ENCODE results near the gene NWD2.
"Not testable (repeated sequence)": the region's sequence is repeated elsewhere in the genome, so short reads cannot be mapped to it uniquely, and the experiment has no call there.

NWD2 gene, protein sequence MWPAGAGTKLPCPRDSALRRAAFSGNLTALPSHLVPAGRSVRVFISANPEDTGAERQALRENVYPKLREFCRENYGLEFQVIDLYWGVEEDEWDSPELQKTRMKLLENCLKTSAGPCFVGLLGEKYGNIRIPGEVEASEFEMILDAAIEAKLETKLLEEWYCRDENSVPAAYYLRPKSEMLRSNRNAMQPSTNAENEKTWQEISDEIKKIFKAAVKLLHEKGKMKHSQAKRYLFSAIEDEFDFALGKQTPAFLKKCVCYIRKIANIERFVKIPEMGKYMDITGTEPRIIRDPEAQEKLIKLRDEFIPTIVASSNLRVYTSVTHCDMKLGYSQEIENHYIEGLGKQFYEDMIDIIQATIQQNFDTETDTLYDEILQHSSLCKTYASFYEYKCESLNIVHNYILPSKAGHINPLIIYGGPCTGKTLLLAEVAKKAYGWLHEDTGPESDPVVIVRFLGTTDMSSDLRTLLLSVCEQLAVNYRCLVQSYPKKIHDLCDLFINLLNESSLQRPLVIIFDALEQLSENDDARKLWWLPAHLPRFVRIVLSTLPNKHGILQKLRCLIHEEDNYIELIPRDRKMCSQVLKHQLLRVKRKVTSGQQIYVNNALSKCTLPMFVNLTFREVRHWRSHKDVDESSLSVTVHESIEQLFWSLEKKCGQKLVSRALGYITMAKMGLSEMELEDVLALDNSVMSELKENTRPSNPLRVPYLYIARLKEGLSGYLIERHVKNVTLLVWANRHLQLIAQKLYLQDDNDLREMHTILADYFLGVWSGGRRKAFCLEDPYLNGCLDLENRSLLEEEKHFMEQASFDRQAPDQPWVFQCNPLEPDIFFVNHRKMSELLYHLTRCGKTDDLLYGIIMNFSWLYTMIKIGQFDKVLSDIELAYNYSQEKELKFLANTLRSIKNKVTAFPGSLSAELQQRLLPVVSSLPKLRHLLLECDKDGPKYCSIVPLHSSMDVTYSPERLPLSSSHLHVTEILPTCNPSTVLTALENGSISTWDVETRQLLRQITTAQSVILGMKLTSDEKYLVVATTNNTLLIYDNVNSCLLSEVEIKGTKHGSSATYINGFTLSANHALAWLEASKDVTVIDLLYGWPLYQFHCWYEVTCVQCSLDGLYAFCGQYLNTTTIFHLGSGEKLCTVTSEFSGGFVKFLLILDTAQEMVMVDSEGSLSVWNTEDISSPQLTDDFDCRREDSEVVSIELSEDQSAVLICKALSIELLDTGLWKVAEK (N-terminal part only)

DNA sequence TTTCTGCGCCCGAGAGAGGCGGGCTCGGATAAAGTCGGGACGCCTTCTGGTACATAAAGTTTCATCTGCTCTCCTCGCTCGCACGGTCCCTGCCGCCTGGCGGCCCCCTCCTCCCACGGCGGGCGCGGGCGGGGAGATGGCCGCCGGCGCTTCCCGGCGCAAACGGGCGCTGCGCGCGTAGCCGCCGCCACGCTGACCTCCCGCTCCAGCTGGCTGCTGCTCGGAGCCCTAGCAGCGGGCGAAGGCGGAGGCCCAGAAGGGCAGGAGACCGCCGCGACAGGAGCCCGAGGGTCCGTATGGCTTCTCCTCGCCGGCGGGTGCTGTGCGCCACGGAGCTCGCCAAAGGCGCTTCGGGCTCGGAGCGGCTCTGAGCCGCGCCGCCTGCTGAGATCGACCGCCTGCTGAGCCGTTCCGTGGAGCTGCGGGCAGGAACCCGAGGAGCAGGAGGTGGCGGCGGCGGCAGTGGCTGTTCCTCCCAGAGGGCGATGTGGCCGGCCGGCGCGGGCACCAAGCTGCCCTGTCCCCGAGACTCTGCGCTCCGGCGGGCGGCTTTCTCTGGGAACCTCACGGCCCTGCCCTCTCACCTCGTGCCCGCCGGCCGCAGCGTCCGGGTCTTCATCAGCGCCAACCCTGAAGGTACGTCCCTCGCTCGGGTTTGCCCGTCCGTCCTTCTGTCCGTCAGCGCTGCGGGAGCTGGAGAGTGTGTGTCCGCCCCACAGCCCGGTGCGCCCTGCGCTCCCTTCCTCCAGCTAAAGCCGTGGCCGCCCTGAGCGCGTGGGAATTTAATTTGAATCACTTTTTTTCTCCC is at the start of gene NWD2:
Gene NWD2 (plus strand): TSS at position 161 of the 808 bp plus-strand sequence. CDS start 325 bp downstream, at position 486.
- DNase-seq, result no peak

DNA sequence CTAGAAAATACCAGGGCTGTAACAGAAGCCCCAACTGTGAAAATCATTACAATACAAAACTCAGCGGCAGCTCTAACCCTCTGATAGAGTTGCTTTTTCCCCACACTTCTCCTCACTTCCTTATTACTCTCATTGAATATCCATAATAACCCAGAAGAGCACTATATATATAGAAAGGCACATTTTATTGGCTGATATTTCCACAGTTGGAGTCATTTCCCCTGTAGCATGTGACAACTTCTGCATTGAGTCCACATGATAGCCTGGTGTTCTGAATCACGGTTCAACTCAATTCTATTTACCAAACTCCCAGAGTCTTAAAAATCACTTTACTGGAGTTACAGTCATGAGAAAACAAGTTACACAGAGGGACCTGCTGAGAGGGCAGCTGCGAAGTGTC is 46.6 kb upstream of the NWD2 start:
- no peak for DNase-seq

DNA sequence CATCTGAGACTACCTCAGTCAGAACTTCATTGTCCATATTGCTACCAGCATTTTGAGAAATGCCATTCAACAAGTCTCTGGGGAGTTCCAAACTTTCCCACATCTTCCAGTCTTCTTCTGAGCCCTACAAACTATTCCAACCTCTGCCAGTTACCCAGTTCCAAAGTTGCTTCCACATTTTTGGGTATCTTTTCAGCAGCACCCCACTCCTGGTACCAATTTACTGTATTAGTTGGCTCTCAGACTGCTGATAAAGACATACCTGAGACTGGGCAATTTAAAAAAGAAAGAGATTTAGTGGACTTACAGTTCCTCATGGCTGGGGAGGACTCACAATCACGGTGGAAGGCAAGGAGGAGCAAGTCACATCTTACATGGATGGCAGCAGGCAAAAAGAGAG is 39.8 kb upstream of the NWD2 start:
- not testable (repeated sequence) for DNase-seq

DNA sequence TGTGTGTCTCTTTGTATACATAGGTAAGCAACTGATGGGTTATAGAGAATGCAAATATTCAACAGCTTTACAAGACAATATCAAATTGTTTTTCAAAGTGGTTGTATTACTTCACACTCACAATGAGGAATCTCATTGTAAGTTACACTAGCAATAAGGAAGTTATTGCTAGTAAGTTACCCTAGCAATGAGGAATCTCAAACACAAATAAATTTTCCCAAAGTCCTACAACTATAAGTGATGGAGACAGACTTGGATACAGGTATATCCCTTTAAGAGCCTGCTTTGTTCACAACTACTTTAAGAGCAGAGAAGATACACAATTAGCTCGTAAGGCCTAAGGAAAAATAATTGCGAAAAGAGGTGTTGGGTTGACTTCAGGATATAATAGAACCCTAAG is 28.3 kb upstream of the NWD2 start:
- no peak for DNase-seq

DNA sequence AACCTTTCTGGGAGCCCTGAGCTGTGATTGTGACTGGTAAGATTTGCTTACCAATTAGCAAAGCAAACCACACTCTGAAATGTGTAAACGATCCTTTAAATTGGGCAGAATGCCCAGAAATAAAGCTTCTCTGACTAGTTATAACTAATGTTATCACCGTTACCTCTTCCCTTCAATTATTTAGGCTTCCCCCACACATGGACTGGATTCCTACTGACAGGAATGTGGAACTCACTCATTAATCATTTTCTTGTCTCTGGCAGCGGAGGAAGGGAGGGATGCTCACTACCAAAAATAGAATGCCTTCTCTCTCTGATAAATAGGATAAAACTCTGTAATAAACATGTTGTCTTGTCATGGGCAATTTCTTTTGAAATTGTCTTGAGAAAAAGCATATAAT is 25.3 kb upstream of the NWD2 start:
- DNase-seq, result no peak

DNA sequence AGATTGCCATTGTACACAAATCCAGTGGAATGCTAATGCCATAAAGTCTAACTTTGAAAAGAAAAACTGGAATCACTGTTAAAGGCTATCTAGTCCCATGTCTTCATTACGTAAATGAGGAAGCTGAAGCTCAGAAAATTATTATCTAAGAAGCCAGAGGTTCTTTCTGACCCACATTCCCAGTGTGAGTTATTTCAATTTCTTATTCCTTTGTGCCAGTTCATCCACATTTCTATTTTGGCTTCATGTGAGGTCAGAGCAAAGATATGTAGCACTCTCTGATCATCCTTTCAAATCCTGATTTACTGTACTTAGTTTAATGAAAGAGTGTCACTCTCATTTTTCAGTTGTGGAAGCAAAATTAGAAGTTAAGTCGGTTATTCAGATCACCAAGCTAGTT is 24.6 kb upstream of the NWD2 start:
- DNase-seq, result no peak

DNA sequence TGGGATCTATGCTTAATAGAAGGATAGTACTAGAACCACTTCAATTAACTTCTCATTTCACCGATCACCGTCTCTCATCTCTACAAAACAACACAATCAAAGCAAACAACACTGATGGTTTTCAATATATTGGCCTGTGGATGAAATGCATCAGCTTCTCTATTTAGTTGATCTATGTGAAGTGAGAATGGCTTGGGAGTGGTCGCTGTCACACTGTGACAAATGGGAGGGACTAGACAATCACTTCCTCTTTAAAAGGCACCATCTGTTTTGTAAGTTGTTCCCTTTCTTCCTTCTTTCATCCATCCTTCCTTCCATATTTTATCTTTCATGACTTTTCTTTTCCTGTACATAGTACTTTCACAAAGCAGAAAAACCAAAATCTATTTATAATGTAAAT is 23.9 kb upstream of the NWD2 start:
- DNase-seq, result no peak

DNA sequence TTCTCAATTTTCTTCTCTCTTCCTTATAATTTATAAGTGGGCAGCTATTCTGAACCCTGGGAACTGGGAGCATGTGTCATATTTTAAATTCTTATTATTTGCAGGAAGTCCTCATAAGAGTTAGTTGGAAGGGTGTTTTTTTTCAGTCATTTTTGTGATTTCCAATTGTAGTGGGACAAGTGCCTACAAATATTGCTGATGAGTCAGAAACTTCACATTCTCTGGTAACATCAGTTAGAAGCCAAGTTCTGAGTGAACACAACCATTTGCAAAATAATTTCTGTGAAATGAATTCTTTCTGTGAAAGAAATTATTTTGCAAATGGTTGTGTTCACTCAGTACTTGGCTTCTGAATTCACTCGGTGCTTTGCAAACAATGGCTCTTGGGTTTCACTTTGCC is 20.8 kb upstream of the NWD2 start:
- no peak for DNase-seq

DNA sequence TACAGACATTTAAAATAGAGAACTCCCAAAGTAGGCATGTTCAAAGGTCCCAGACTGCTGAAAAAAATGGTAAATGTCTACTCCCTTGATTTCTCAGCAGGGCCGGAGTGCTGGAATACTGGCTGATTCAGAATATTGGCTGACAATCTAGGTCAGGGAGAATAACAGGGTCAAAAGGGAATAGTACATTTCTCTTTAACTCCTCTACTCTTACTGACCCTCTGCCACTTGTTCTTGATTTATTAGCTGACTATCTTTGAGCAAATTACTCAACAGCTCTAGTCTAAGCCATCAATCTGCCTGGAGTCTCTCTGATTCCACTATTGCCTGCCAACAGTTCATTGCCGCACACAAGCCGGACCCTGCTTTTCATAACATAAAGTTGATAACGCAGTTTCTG is 19.7 kb upstream of the NWD2 start:
- no peak for DNase-seq

DNA sequence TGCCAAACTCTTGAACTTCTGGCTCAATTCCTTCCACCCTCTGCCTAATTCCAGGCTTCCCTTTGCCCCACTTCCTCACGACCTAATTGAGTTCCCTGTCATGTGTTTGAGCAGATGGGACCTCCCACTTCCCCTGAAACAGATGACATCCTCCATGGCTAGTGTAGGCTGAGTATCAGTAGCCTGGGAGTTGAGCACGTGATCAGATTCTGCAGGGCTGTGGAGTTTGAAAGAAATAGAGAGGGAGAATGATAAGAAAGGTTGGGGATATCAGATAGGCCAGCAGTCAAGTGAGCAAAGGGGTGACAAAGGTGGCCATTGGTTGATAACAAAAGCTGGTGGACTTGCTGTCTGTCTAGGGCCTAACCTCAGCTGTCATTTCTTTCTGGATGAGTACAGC is 18.8 kb upstream of the NWD2 start:
- DNase-seq, result no peak

DNA sequence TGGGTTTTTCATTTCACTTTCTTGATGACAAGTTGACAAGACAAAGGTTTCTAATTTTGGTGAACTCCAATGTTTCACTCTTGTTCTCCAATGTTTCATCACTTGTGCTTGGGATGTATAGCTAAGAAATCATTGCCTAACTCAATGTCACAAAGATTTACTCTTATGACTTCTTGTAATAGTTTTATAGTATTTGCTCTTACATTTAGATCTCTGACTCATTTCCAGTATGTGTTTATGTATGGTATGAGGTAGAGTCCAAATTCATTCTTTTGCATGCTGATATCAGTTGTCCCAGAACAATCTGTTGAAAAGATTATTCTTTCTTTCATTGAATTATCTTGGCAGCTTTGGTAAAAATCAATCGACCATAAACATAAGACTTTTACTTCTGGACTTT is 12.2 kb upstream of the NWD2 start:
- no peak for DNase-seq

DNA sequence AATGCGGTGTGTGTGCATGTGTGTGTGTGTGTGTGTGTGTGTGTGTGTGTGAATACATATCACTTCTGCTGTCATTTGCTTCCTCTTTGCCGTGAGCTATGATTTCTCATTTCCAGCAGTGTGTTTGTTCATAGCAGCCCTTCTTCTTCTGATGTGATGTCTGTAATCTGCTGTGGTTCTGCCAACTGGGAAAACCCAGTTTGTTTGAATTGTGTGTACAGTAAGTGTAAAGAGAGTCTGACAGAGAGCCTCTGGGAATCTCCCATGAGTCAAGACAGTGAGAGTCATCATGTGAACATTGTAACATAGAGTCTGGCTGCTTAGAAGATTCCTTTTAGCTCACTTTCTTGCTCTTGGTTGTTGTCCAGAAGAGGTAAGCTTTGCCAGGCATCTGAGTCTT is 8.4 kb upstream of the NWD2 start:
- no peak for DNase-seq

DNA sequence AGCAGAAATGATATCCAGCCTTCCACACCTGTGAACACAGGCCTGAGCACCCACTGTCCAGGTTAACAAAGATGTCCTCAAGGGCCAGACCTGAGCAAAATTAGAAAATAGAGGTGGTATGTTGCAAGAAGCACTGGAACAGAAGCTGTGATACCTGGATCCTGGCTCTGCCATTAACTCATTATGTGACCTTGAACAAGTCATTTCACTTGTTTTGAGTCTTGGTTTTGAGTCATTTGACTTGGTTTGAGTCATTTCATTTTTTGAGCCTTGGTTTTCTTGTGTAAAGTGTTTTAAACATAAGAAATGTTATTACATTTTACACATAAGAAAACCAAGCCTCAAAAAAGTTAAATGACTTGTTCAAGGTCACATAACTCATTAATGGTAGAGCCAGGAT is 2.9 kb upstream of the NWD2 start:
- no peak for DNase-seq

DNA sequence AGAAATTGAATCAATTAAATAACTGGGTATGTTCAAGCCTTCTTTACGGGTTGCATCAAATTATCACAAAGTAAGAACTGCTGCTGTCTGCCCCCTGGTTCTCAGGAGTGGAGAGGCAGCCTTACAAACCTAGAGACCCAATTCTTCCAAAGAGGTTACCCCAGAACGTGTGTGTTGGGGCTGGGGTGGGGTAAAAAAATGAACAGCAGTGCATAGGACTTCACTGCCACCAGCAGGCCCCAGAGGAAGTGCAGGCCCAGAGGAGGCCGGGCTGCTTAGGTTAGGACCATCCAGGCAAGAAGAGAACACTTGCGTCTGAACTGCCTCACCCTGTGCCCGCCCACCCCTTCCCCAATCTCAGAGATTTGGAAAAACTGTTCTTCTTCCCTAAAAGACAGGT is 1.5 kb upstream of the NWD2 start:
- no peak for DNase-seq

DNA sequence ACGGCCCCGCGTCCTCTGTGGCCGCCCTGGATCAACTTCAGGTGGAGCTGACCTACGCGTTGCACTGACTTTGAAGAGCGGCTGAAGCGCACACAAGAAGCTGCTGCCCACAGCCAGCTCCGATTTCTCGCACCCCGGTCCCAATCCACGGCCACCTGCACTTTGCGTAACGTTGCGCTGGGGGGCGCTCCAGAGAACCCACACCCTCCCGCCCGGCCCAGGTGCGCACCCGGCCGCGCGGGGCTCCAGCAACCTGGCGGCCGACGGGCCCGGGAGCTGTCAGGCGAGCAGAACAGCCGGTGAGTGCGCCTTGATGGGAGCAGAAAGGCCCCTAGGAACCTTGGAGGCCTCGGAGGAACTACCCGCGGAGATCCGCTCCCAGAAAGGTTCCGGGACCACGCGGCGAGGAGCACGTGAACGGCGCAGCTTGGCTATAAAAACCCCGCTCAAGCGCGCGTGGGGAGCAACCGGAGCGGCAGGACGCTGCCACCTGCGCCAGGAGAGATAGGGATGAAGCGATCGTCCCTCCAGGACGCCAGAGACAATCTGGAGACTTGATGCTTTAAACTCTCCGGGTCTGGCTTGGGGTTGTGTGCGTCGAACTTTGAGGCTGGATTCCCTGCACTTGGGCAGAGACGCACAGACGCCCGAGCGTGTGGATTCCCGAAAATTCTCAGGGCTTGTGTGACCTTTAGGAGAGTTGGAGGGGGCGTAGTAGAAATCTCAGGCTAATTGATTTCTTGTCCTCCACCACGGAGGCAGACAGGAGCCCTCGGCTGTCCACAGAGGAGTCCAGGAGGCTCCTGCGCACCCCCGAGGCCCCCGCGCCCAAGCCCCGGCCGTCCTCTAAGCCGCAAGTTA is 591 bp upstream of the NWD2 start:
- DNase-seq, result no peak

DNA sequence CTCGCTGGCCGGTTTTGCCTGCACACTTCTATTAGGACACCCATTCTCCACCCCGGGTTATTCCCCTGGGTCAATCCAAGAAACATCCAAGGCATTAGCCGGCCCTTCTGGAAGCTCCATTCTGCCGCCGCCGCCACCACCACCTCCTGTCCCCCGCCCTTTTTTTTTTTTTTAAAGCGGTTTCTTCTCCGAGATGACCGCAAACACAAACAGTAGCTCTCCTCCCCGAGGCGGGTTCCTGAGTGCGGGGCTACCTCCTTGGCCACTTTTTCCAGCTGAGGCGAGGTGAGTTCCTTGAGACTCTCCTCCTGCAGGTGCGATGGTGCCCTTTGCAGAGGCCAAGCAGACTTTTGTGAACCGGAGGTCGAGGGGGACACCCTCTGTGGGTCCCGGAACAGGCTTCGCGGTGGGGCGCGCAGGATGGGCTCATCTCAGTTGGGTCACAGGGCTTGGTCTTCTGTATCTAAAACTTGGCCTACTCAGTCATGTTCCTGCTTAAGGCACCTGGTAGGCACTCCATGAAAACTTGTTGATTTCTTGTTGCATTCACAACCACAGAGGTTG is 930 bp downstream of the NWD2 start:
- no peak for DNase-seq

DNA sequence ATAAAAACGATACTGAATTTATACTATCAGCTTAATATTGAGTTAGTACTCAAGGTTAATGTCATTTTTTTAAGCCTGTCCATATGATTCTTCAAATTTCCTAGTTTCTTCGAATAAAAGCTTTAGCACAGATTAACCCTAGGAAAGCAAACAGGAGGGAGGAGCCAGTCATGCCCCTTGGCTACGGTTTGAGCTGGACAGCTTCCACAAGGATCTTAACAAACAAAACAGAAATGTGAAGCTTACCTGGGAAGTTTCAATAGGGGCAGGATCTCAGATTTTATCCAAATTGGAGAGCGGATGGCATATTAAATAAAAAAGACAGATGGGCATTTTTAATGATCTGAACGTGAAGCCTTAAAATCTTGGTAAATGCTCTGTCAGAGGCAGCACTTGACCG is 2.3 kb downstream of the NWD2 start:
- DNase-seq, result no peak

DNA sequence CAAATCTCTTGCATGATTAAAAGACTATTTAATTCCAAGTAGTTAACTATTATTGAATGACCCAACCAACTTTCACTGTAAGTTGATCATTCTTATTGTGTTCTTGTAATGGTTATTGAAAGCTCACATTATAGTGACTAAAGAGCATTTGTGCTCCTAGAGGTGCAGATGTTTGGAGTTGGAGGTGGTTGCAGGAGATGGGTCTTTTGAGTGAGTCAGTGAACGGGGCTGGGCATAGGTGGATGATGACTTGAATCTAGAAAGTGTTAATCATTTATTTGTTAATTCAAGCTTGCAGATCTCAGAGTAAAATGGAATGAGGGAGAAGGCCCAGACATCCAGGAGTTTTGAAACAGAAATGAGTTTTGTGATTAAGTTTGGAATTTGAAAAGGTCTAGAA is 13.7 kb downstream of the NWD2 start:
- no peak for DNase-seq

DNA sequence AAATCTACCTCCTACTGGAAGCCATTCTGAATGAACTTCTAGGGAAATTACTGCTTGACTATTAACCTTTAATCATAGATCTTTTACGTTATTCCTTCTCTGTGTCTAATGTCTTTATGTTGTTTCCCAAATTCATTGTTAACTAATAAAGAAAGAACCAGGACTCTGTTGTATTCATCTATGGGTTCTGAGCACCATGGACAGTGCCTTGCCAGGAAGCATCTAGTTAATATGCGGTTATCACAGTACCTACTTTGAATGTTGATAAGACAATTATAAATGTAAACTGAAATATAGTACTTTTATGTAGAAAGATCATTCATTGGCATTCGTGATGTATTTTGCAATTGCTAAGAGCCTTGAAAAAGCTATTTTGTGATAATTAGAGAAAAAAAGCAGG is 23.8 kb downstream of the NWD2 start:
- no peak for DNase-seq

DNA sequence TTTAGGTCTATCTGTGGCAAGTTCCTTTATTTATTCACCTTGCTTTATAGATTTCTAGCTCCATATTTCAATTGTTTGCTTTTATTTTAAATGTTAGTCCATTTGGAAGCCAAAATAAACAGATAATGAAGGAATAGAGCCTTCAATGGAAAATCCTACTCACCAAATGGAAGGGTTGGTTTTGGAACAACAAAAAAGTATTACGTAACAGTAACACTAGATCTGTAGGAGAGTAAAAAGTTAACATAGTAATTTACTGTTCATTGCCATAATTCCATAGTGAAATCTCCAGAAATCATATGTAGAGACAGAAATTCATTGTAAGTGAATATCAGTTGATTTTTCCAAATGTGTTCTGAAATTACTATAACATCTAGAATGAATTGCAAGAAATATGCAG is 34.6 kb downstream of the NWD2 start:
- no peak for DNase-seq

DNA sequence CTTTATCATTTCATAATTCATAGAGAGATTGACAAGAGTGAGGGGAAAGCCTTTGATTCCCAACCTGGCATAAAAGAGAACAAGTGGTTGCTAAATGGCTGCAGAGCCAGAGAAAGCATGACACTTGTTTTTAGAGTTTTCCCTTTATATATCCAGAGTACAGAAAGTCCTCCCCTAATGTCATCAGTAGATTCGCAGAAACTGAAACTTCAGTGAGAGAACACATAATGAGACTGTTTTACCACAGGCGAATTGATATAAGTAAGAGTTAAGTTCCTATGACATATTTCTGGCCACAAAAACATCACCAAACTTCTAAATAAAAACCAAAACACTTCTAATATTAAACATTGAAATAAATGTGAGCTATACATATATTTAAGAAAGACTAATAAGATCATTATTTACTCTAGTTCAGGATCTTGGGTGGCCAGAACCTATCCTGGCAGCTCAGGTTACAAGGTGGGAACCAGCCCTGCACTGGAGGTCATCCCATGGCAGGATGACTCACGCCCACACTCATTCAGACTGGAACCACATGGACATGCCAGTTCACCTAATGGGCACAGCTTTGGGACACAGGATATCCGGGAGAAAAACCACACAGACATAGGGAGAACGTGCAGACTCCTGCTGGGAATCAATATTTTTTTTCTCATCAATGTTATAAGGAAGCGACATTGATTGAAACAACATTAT is 35.5 kb downstream of the NWD2 start:
- no peak for DNase-seq
